Peyer's patch (tissue), 4 donors: ENCODE results near the gene TMEFF1. TPM values are rescaled to one million over a fixed set of nuclear protein-coding genes. Genes with fewer than 3 reads are reported as not detected.

Experiments used
- DNase-seq, 3 donors: peaks; one replicate each; pipeline ENCODE4 v3.0.0-alpha.2; 2017 to 2019
- H3K27ac ChIP-seq, 4 donors: fragments of 200-600 bp; sonication (generic); one replicate each; pipeline ENCODE4 v1.5.1; 2016 to 2019
- H3K27me3 ChIP-seq, 2 donors: fragments of 200-600 bp; sonication (generic); one replicate each; pipeline ENCODE4 v1.5.1; 2019
- H3K36me3 ChIP-seq, 3 donors: fragments of 200-600 bp; sonication (generic); one replicate each; pipeline ENCODE4 v1.5.1; 2016 to 2019
- H3K4me1 ChIP-seq, 4 donors: fragments of 200-600 bp; sonication (generic); one replicate each; pipeline ENCODE4 v1.5.1; 2016 to 2019
- H3K4me3 ChIP-seq, 4 donors: fragments of 200-600 bp; sonication (generic); 1 replicate in 3 of 4; 2 replicates in 1 of 4; pipeline ENCODE4 v1.5.1; 2016 to 2019; ENCODE audit warnings: mild to moderate bottlenecking in 1 of 4
- H3K9me3 ChIP-seq, 4 donors: fragments of 200-600 bp; sonication (generic); one replicate each; pipeline ENCODE4 v1.5.1; 2016 to 2019; ENCODE audit warnings: mild to moderate bottlenecking in 1 of 4
- POLR2A ChIP-seq, 2 donors: fragments of 450-650 bp; IDR thresholded peaks; one replicate each; pipeline ENCODE4 v1.5.1; 2017; ENCODE audit warnings: antibody characterized with exemption in 2 of 2, mild to moderate bottlenecking in 2 of 2, moderate library complexity in 2 of 2
- total RNA-seq, 4 donors: library from RNA; depleted of rRNA; stranded (reverse); fragments of >200 nt; gene quantifications; one replicate each; pipeline ENCODE4 v1.1.0, GENCODE V29; 2016
- TF ChIP-seq, protein P1 (sequence below), 6 experiments: fragments of 450-650 bp in 4 of 6; fragments of 200-600 bp in 2 of 6; sonication (generic) in 1 of 6; IDR thresholded peaks; one replicate each; pipeline ENCODE4 v1.5.1; 2017 to 2019; ENCODE audit warnings: antibody characterized with exemption in 6 of 6, mild to moderate bottlenecking in 3 of 6, moderate library complexity in 1 of 6

Gene TMEFF1
- total RNA-seq, 4 donors from 2014 or later = 0.40 TPM; not detected in 3

DNA sequence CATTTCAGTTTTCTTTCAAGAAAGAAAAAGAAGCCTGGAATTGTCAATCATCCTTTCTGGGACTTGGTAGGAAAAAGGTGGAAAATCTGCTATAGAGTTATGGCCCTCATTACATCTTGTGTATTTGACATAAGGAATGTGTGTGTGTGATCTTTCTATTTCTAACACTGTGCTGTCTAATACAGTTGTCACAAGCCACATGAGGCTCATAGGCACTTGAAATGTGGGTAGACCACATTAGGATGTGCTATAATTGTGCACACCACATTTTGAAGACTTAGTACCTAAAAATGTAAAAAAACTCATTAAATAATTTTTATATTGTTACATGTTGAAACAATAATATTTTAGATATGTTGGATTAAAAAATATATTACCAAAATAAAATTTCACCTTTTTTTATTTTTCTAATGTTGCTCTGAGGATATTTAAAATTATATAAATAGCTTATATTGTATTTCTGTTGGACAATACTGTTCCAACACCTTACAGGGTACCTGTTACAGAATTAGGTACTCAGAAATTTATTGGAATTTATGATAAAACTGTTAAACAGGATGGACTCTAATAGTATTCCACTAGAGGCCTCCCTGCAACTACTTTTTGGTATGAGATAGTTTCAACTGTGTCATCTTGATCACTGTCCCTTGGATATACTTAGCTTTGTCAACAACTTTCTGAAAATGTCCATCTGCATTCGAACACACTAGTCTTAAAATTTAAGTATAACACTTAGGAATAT, 27.6 kb upstream of the TMEFF1 start:
- no peak overlapping the region for H3K4me3 ChIP-seq
- H3K9me3 ChIP-seq = no peaks in the 10 kb centered on the region
- H3K27ac ChIP-seq = no peak overlapping the region
- no peak for DNase-seq
- H3K4me1 ChIP-seq = no peaks in the 10 kb centered on the region
- TF ChIP-seq POLR2A (IDR thresholded peaks at IDR 0.05) = no peak
- TF ChIP-seq, protein P1, sequence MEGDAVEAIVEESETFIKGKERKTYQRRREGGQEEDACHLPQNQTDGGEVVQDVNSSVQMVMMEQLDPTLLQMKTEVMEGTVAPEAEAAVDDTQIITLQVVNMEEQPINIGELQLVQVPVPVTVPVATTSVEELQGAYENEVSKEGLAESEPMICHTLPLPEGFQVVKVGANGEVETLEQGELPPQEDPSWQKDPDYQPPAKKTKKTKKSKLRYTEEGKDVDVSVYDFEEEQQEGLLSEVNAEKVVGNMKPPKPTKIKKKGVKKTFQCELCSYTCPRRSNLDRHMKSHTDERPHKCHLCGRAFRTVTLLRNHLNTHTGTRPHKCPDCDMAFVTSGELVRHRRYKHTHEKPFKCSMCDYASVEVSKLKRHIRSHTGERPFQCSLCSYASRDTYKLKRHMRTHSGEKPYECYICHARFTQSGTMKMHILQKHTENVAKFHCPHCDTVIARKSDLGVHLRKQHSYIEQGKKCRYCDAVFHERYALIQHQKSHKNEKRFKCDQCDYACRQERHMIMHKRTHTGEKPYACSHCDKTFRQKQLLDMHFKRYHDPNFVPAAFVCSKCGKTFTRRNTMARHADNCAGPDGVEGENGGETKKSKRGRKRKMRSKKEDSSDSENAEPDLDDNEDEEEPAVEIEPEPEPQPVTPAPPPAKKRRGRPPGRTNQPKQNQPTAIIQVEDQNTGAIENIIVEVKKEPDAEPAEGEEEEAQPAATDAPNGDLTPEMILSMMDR (IDR thresholded peaks at IDR 0.05) = no peak
- no peaks in the 10 kb centered on the region for H3K27me3 ChIP-seq
- H3K36me3 ChIP-seq = no peaks in the 10 kb centered on the region

DNA sequence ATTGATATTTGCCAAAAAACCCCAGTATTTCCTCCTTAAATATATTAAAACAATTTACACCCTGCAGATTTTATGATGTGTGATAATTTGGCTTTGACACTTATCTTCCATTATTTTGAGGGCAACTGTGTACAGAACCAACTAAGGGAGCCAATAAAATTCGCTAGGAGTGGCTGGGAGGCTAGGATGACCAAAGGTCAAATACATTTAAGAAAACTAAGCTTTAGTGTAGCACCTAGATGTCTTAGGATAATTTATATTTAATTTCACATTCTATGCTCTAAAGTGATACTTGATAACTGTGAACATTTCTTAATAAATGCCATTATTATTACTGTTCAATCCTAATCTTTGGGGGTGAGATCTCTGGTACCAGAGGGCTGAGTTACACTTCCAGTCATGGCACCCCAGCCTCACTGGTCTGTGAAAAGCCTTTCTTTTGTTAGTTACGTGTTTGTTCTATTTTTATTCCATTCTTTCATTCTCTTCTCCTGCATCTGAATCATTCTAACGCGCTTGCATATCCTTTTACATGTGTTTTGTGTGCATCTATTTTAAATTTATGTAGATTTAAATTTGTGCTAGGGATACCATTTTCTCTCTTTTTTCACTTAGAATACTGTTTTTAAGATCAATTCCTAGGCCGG, 26.9 kb upstream of the TMEFF1 start:
- no peaks in the 10 kb centered on the region for H3K4me1 ChIP-seq
- no peak overlapping the region for H3K4me3 ChIP-seq
- TF ChIP-seq, protein P1 (IDR thresholded peaks at IDR 0.05) = no peak
- no peak for TF ChIP-seq POLR2A (IDR thresholded peaks at IDR 0.05)
- no peaks in the 10 kb centered on the region for H3K9me3 ChIP-seq
- no peaks in the 10 kb centered on the region for H3K36me3 ChIP-seq
- DNase-seq = no peak
- no peak overlapping the region for H3K27ac ChIP-seq
- H3K27me3 ChIP-seq = no peaks in the 10 kb centered on the region

DNA sequence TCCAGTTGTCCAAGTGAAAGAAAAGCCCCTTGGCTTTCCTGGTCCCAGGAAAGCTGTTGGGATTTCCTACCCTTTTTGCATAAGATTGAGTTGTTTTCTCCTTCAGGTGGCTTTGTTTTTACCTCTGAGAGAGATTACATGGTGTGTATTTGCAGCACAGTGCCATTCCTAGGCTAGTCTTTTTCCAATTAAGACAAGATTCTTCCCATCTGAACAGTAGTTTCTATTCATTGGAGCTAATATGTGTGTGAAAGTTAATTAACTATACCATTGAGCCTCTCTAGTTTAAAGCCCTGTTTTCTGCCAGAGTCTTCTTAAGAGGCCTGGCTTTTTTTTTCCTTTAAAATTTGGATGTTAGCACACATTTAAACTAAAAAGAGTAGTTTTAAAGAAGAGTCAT, 25.9 kb upstream of the TMEFF1 start:
- H3K4me3 ChIP-seq = no peak overlapping the region
- H3K9me3 ChIP-seq = no peaks in the 10 kb centered on the region
- no peaks in the 10 kb centered on the region for H3K36me3 ChIP-seq
- H3K27me3 ChIP-seq = no peaks in the 10 kb centered on the region
- no peaks in the 10 kb centered on the region for H3K4me1 ChIP-seq
- TF ChIP-seq, protein P1 (IDR thresholded peaks at IDR 0.05) = no peak
- TF ChIP-seq POLR2A (IDR thresholded peaks at IDR 0.05) = no peak
- H3K27ac ChIP-seq = no peak overlapping the region
- DNase-seq = no peak

DNA sequence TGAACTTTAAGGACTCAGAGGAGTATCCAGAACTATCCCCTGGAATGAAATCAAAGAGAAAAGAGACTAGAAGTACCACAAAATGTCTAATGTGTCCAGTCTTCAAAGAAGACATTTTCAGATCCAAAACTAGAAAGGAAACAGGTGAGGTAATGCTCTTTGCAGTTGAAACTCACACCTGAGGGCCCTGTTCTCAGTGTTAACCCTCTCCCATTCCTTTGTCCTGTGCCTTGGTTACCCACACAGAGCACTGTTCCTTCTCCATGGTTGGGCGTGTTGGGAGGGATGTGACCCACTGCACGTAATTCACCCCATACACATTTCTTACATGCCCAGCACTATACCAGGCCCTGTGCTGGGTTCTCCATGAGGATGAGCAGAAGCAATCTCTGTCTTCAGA, 24.7 kb upstream of the TMEFF1 start:
- H3K4me1 ChIP-seq = no peaks in the 10 kb centered on the region
- DNase-seq = no peak
- H3K9me3 ChIP-seq = no peaks in the 10 kb centered on the region
- H3K27me3 ChIP-seq = no peaks in the 10 kb centered on the region
- H3K36me3 ChIP-seq = no peaks in the 10 kb centered on the region
- TF ChIP-seq, protein P1 (IDR thresholded peaks at IDR 0.05) = no peak
- TF ChIP-seq POLR2A (IDR thresholded peaks at IDR 0.05) = no peak
- no peak overlapping the region for H3K4me3 ChIP-seq
- no peak overlapping the region for H3K27ac ChIP-seq

DNA sequence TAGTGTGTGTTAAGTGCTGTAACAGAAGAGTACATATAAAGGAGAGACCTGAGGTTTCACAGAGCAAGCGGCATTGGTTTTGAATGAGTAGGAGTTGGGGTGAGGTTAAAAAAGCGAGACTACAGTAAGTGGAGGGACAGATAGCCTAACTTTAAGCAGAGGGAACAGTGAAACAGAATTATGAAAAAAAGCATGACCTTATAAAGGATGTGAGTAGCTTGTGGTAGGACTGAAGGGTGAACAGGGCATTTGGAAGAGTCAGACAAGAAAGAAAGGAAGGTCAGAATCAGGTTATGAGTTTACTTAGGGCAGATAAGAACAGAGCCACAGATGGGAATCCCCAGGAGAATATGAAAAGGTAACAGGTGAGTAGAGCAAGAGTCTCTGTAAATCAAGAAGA, 23.5 kb upstream of the TMEFF1 start:
- DNase-seq = no peak
- Histone ChIP-seq H3K27me3 (no peaks in the 10 kb centered on the region), H3K27ac (no peak overlapping the region), H3K36me3 (no peaks in the 10 kb centered on the region), H3K4me1 (no peaks in the 10 kb centered on the region), H3K4me3 (no peak overlapping the region), H3K9me3 (no peaks in the 10 kb centered on the region)
- no peak for TF ChIP-seq POLR2A (IDR thresholded peaks at IDR 0.05)
- TF ChIP-seq, protein P1 (IDR thresholded peaks at IDR 0.05) = no peak
